SK-N-SH (cell line): ENCODE measurements around the gene CD276.

ENCODE experiments used
- CTCF ChIP-seq: fragments of 200-600 bp; sonication (generic); IDR thresholded peaks from 2 replicates; pipeline ENCODE4 v1.6.1; 2017; ENCODE audit warnings: antibody characterized with exemption, mild to moderate bottlenecking, moderate library complexity
- FOSL2 ChIP-seq: IDR thresholded peaks from 2 replicates; pipeline ENCODE4 v1.4.0; 2012; ENCODE audit warnings: low read depth, mild to moderate bottlenecking, moderate library complexity, borderline replicate concordance
- NFIC ChIP-seq: IDR thresholded peaks from 2 replicates; pipeline ENCODE4 v1.4.0; 2012; ENCODE audit warnings: borderline replicate concordance
- TAF1 ChIP-seq: IDR thresholded peaks from 2 replicates; pipeline ENCODE4 v1.6.1; 2012; ENCODE audit warnings: low read depth, mild to moderate bottlenecking, low read length, moderate library complexity, borderline replicate concordance
- TEAD4 ChIP-seq: IDR thresholded peaks from 2 replicates; pipeline ENCODE4 v1.4.0; 2012; ENCODE audit warnings: mild to moderate bottlenecking, borderline replicate concordance; ENCODE audit not compliant: insufficient read depth
- YY1 ChIP-seq: IDR thresholded peaks from 2 replicates; pipeline ENCODE4 v1.4.0; 2012; ENCODE audit warnings: low read depth, mild to moderate bottlenecking

GRCh38 chr15:73752806-73753193 is 68.6 kb downstream of the CD276 start:
- TF ChIP-seq NFIC (no peak), TAF1 (no peak), CTCF (no peak), FOSL2 (no peak), YY1 (no peak), TEAD4 (no peak)
